GM23338 (cell line): Measurements from ENCODE around the gene OPRL1. TPM values are rescaled to one million over a fixed set of nuclear protein-coding genes. Genes with fewer than 3 reads are reported as not detected.

Experiments
- ATAC-seq: fragments of 200-7000 bp; cut with Tn5 transposase; 3 replicates; pipeline ENCODE4 v1.9.1; 2020
- DNase-seq: peaks from one replicate; pipeline ENCODE4 v3.0.0-alpha.2; 2015; ENCODE audit warnings: low spot score
- H2AFZ ChIP-seq: fragments of 200-600 bp; sonication (generic); 2 replicates; pipeline ENCODE4 v1.8.0; 2016; ENCODE audit warnings: antibody characterized with exemption, mild to moderate bottlenecking, moderate library complexity
- H3F3A ChIP-seq: fragments of 200-600 bp; sonication (generic); replicated peaks from 2 replicates; pipeline ENCODE4 v1.8.0; 2017; ENCODE audit warnings: antibody characterized with exemption, mixed run types, low read depth
- H3K27ac ChIP-seq: fragments of 200-600 bp; sonication (generic); 2 replicates; pipeline ENCODE4 v1.6.1; 2016; ENCODE audit warnings: low read depth
- H3K27me3 ChIP-seq: fragments of 200-600 bp; sonication (generic); 2 replicates; pipeline ENCODE4 v1.8.0; 2016; ENCODE audit warnings: mild to moderate bottlenecking, mixed run types, moderate library complexity; ENCODE audit not compliant: insufficient read depth
- H3K36me3 ChIP-seq: fragments of 200-600 bp; sonication (generic); 2 replicates; pipeline ENCODE4 v1.8.0; 2016; ENCODE audit warnings: mild to moderate bottlenecking; ENCODE audit not compliant: insufficient read depth
- H3K4me1 ChIP-seq: fragments of 200-600 bp; sonication (generic); 2 replicates; pipeline ENCODE4 v1.8.0; 2016; ENCODE audit warnings: mild to moderate bottlenecking, moderate library complexity; ENCODE audit not compliant: insufficient read depth
- H3K4me2 ChIP-seq: fragments of 200-600 bp; sonication (generic); 2 replicates; pipeline ENCODE4 v1.7.1; 2017; ENCODE audit warnings: mixed run types
- H3K4me3 ChIP-seq: fragments of 200-600 bp; sonication (generic); 2 replicates; pipeline ENCODE4 v1.6.1; 2016; ENCODE audit warnings: mixed run types
- H3K79me2 ChIP-seq: fragments of 200-600 bp; sonication (generic); replicated peaks from 2 replicates; pipeline ENCODE4 v1.8.0; 2017; ENCODE audit warnings: mild to moderate bottlenecking; ENCODE audit not compliant: insufficient read depth
- H3K9me2 ChIP-seq: fragments of 200-600 bp; sonication (generic); 2 replicates; pipeline ENCODE4 v1.8.0; 2017; ENCODE audit not compliant: insufficient read depth
- H4K20me1 ChIP-seq: fragments of 200-600 bp; sonication (generic); replicated peaks from 2 replicates; pipeline ENCODE4 v1.8.0; 2017; ENCODE audit warnings: mild to moderate bottlenecking; ENCODE audit not compliant: insufficient read depth
- H3K27ac Mint-ChIP-seq: 2 replicates; pipeline ENCODE4 v1.8.0; 2020; ENCODE audit warnings: inconsistent platforms, mild to moderate bottlenecking, moderate library complexity, mixed read lengths
- H3K27me3 Mint-ChIP-seq: 3 replicates; pipeline ENCODE4 v1.8.0; 2022; ENCODE audit warnings: low read depth, mild to moderate bottlenecking, moderate library complexity, mixed read lengths, inconsistent platforms; ENCODE audit not compliant: insufficient read depth, poor library complexity
- H3K36me3 Mint-ChIP-seq: 3 replicates; pipeline ENCODE4 v1.8.0; 2021; ENCODE audit warnings: low read depth, mild to moderate bottlenecking, inconsistent platforms, moderate library complexity, mixed read lengths
- H3K4me1 Mint-ChIP-seq: 3 replicates; pipeline ENCODE4 v1.8.0; 2020; ENCODE audit warnings: mild to moderate bottlenecking, inconsistent platforms, mixed read lengths
- H3K4me3 Mint-ChIP-seq: 3 replicates; pipeline ENCODE4 v1.8.0; 2021; ENCODE audit warnings: moderate library complexity, mild to moderate bottlenecking, inconsistent platforms, mixed read lengths
- H3K9me3 Mint-ChIP-seq: 3 replicates; pipeline ENCODE4 v1.8.0; 2020; ENCODE audit warnings: moderate library complexity, mild to moderate bottlenecking, inconsistent platforms, mixed read lengths
- CREB1 ChIP-seq: fragments of 250-450 bp; sonication (Bioruptor Pico); IDR thresholded peaks from 2 replicates; pipeline ENCODE4 v1.5.0; 2020; ENCODE audit warnings: low read depth, mild to moderate bottlenecking, moderate library complexity
- EZH2 ChIP-seq: fragments of 200-600 bp; sonication (generic); IDR thresholded peaks from one replicate; pipeline ENCODE4 v1.8.0; 2017; ENCODE audit warnings: antibody characterized with exemption, mild to moderate bottlenecking, low read depth; ENCODE audit not compliant: unreplicated experiment
- EZH2phosphoT487 ChIP-seq: fragments of 200-600 bp; sonication (generic); IDR thresholded peaks from one replicate; pipeline ENCODE4 v1.8.1; 2018; ENCODE audit warnings: antibody characterized with exemption; ENCODE audit not compliant: unreplicated experiment
- NANOG ChIP-seq: IDR thresholded peaks from 2 replicates; pipeline ENCODE4 v1.6.1; 2016; ENCODE audit warnings: antibody characterized with exemption, borderline replicate concordance
- POLR2AphosphoS5 ChIP-seq: IDR thresholded peaks from 2 replicates; pipeline ENCODE4 v1.6.1; 2016; ENCODE audit warnings: antibody characterized with exemption, low read depth
- STAT1 ChIP-seq: IDR thresholded peaks from one replicate; pipeline ENCODE4 v1.6.1; 2016; ENCODE audit warnings: antibody characterized with exemption; ENCODE audit not compliant: unreplicated experiment
- ZNF114 ChIP-seq: fragments of 250-450 bp; sonication (Bioruptor Pico); IDR thresholded peaks from 2 replicates; pipeline ENCODE4 v1.5.0; 2020; ENCODE audit warnings: mild to moderate bottlenecking, moderate library complexity
- ZNF331 ChIP-seq: fragments of 250-450 bp; sonication (Bioruptor Pico); IDR thresholded peaks from 2 replicates; pipeline ENCODE4 v1.5.0; 2020; ENCODE audit warnings: low read depth, mild to moderate bottlenecking, moderate library complexity
- polyA plus RNA-seq: library from polyadenylated mRNA; unstranded; fragments of >200 nt; fragmentation: Nextera tagmentation; extraction: Ambion mirVana; gene quantifications from 2 replicates; pipeline ENCODE4 v1.2.1, GENCODE V29; 2016
- total RNA-seq: library from RNA; depleted of rRNA; stranded (reverse); fragments of >200 nt; shearing (Covaris generic); gene quantifications from 2 replicates; pipeline ENCODE4 v1.2.3, GENCODE V29; 2014
- TF ChIP-seq, protein P1 (sequence below): IDR thresholded peaks from one replicate; pipeline ENCODE4 v1.6.1; 2018; ENCODE audit warnings: antibody characterized with exemption; ENCODE audit not compliant: unreplicated experiment
- TF ChIP-seq, protein P2 (sequence below): IDR thresholded peaks from 2 replicates; pipeline ENCODE4 v1.6.1; 2016; ENCODE audit warnings: antibody characterized with exemption

OPRL1 gene
- total and polyA plus RNA-seq, 2 experiments from 2014 or later = 0.27 to 1.1 TPM

DNA sequence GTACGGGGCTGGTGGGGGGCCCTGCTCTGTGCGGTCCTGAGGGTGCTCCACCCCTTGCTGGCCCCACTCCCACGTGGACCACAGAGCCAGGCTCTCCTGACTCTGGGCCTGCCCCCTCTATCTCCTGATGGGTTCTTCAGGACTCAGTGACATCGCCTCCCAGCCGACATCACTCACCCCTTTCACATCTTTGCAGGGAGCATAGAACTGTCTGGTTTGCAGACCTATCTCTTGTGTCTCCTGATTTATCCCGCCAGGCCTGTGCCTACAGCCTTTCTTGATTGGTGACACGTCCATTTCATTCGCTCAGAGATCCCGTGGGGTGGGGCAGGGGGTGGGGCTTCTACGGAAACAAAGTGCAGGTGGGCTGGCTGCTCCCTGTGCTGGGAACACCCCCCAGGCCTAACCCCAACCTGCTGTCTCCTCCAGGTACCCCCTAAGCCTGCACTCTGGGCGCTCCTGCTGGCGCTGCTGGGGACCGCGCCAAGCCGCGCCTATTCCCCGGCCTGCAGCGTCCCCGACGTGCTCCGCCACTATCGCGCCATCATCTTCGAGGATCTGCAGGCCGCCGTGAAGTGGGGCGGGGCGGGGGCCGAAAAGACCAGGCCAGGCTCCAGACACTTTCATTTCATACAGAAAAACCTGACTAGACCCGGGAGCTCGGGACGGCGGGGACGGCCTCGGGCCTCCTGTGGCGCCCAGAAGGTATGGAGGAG lies 42.2 kb upstream of the OPRL1 start:
- Mint-ChIP-seq H3K36me3 (peaks cover 6% of the 10 kb centered on the region), H3K27me3 (peaks cover 50% of the 10 kb centered on the region), H3K27ac (no peak overlapping the region), H3K9me3 (no peaks in the 10 kb centered on the region), H3K4me1 (peaks cover 32% of the 10 kb centered on the region), H3K4me3 (peak overlapping the region; percentile 65)
- Histone ChIP-seq H3K4me1 (peaks cover 39% of the 10 kb centered on the region), H3K79me2 (no peaks in the 10 kb centered on the region), H4K20me1 (no peaks in the 10 kb centered on the region), H3K4me3 (peak overlapping the region; percentile 79), H3K27me3 (peaks cover 53% of the 10 kb centered on the region), H3K36me3 (no peaks in the 10 kb centered on the region), H3K9me2 (no peaks in the 10 kb centered on the region), H3F3A (peaks cover 10% of the 10 kb centered on the region; the same call in 1 of the 2 replicates), H3K27ac (no peak overlapping the region), H2AFZ (no peak overlapping the region), H3K4me2 (peak overlapping the region; percentile 91)
- peak; percentile 17 for ATAC-seq
- peak; percentile 48 for DNase-seq
- TF ChIP-seq POLR2AphosphoS5 = peak; percentile 34; the same call in 1 of the 2 replicates
- TF ChIP-seq ZNF331 (CRISPR knock-in tag) = no peak

DNA sequence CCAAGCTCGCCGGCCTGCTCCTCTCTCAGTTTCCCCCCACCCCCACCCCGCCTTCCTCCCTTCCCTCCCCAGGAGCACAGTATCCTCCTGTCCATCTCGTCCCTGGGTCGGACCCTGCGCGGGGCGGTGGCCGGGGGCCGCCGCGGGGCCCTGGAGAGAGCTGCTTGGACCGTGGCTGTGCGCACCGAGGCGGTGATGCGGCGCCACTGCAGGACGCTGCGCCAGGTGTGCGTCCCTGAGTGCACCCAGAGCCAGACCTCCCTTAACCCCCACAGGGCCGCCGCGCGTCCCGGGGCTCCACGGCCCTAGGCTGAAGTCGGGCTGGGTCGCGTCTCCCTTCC lies 41.7 kb upstream of the OPRL1 start:
- Histone ChIP-seq H3K9me2 (no peaks in the 10 kb centered on the region), H3K79me2 (no peaks in the 10 kb centered on the region), H3K4me2 (peak overlapping the region; percentile 91), H3K27ac (no peak overlapping the region), H3F3A (peaks cover 10% of the 10 kb centered on the region; the same call in 1 of the 2 replicates), H3K4me1 (peaks cover 39% of the 10 kb centered on the region), H3K36me3 (no peaks in the 10 kb centered on the region), H2AFZ (peak overlapping the region; percentile 89; the same call in 1 of the 2 replicates), H3K27me3 (peaks cover 56% of the 10 kb centered on the region), H3K4me3 (peak overlapping the region; percentile 79), H4K20me1 (no peaks in the 10 kb centered on the region)
- H3K9me3 Mint-ChIP-seq = no peaks in the 10 kb centered on the region
- TF ChIP-seq CREB1 (CRISPR knock-in tag) (no peak), POLR2AphosphoS5 (no peak), ZNF114 (CRISPR knock-in tag) (no peak), NANOG (no peak), EZH2 (no peak), STAT1 (no peak), EZH2phosphoT487 (no peak)
- TF ChIP-seq, protein P1, sequence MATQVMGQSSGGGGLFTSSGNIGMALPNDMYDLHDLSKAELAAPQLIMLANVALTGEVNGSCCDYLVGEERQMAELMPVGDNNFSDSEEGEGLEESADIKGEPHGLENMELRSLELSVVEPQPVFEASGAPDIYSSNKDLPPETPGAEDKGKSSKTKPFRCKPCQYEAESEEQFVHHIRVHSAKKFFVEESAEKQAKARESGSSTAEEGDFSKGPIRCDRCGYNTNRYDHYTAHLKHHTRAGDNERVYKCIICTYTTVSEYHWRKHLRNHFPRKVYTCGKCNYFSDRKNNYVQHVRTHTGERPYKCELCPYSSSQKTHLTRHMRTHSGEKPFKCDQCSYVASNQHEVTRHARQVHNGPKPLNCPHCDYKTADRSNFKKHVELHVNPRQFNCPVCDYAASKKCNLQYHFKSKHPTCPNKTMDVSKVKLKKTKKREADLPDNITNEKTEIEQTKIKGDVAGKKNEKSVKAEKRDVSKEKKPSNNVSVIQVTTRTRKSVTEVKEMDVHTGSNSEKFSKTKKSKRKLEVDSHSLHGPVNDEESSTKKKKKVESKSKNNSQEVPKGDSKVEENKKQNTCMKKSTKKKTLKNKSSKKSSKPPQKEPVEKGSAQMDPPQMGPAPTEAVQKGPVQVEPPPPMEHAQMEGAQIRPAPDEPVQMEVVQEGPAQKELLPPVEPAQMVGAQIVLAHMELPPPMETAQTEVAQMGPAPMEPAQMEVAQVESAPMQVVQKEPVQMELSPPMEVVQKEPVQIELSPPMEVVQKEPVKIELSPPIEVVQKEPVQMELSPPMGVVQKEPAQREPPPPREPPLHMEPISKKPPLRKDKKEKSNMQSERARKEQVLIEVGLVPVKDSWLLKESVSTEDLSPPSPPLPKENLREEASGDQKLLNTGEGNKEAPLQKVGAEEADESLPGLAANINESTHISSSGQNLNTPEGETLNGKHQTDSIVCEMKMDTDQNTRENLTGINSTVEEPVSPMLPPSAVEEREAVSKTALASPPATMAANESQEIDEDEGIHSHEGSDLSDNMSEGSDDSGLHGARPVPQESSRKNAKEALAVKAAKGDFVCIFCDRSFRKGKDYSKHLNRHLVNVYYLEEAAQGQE = no peak
- TF ChIP-seq, protein P2, sequence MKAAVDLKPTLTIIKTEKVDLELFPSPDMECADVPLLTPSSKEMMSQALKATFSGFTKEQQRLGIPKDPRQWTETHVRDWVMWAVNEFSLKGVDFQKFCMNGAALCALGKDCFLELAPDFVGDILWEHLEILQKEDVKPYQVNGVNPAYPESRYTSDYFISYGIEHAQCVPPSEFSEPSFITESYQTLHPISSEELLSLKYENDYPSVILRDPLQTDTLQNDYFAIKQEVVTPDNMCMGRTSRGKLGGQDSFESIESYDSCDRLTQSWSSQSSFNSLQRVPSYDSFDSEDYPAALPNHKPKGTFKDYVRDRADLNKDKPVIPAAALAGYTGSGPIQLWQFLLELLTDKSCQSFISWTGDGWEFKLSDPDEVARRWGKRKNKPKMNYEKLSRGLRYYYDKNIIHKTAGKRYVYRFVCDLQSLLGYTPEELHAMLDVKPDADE = no peak
- ATAC-seq (peak; percentile 35), DNase-seq (peak; percentile 40)
- H3K27ac Mint-ChIP-seq = no peak overlapping the region
- peaks cover 49% of the 10 kb centered on the region for H3K27me3 Mint-ChIP-seq
- H3K4me1 Mint-ChIP-seq = peaks cover 32% of the 10 kb centered on the region
- H3K36me3 Mint-ChIP-seq = peaks cover 6% of the 10 kb centered on the region
- H3K4me3 Mint-ChIP-seq = peak overlapping the region; percentile 65; the same call in 2 of the 3 replicates
